ENCODE measurements around the gene SNTG2. TPM values are rescaled to one million over a fixed set of nuclear protein-coding genes. Genes with fewer than 3 reads are reported as not detected.

Gene SNTG2
- total RNA-seq, 2 experiments from 2014 or later = 2.9 to 3.5 TPM

- Mint-ChIP-seq H3K36me3 (peaks cover 2% of the 10 kb centered on the region), H3K4me3 (no peak overlapping the region), H3K27ac (no peak overlapping the region), H3K27me3 (no peaks in the 10 kb centered on the region), H3K4me1 (no peaks in the 10 kb centered on the region), H3K9me3 (peaks cover 2% of the 10 kb centered on the region)
- DNase-seq (no peak), ATAC-seq (ENCODE audit: low read depth) (no peak)
- POLR2A ChIA-PET = no interaction called here
Measured at GRCh38 chr2:1313240-1313924, 362.7 kb downstream of the SNTG2 start.

- DNase-seq = no peak
- H3K27me3 Mint-ChIP-seq = no peaks in the 10 kb centered on the region
- no peak overlapping the region for H3K27ac Mint-ChIP-seq
- H3K9me3 Mint-ChIP-seq = peaks cover 2% of the 10 kb centered on the region
- peaks cover 2% of the 10 kb centered on the region for H3K36me3 Mint-ChIP-seq
- no peak for ATAC-seq (ENCODE audit: low read depth)
- no peaks in the 10 kb centered on the region for H3K4me1 Mint-ChIP-seq
- POLR2A ChIA-PET = no interaction called here
- no peak overlapping the region for H3K4me3 Mint-ChIP-seq
Measured at GRCh38 chr2:1314254-1314653, 363.6 kb downstream of the SNTG2 start.

- H3K36me3 Mint-ChIP-seq = peaks cover 2% of the 10 kb centered on the region
- POLR2A ChIA-PET = no interaction called here
- DNase-seq = no peak
- no peak for ATAC-seq (ENCODE audit: low read depth)
- H3K27ac Mint-ChIP-seq = no peak overlapping the region
- no peaks in the 10 kb centered on the region for H3K4me1 Mint-ChIP-seq
- H3K4me3 Mint-ChIP-seq = no peak overlapping the region
- H3K9me3 Mint-ChIP-seq = peaks cover 2% of the 10 kb centered on the region
- H3K27me3 Mint-ChIP-seq = no peaks in the 10 kb centered on the region
Measured at GRCh38 chr2:1318366-1319009, 367.8 kb downstream of the SNTG2 start.

- H3K36me3 Mint-ChIP-seq = peaks cover 2% of the 10 kb centered on the region
- H3K9me3 Mint-ChIP-seq = peaks cover 2% of the 10 kb centered on the region
- no peaks in the 10 kb centered on the region for H3K4me1 Mint-ChIP-seq
- POLR2A ChIA-PET = no interaction called here
- DNase-seq = no peak
- no peak for ATAC-seq (ENCODE audit: low read depth)
- H3K27ac Mint-ChIP-seq = no peak overlapping the region
- no peak overlapping the region for H3K4me3 Mint-ChIP-seq
- H3K27me3 Mint-ChIP-seq = no peaks in the 10 kb centered on the region
Measured at GRCh38 chr2:1319393-1319792, 368.7 kb downstream of the SNTG2 start.

GRCh38 chr2:1321321-1321720, 370.7 kb downstream of the SNTG2 start:
- no peak overlapping the region for H3K4me3 Mint-ChIP-seq
- POLR2A ChIA-PET = no interaction called here
- ATAC-seq (ENCODE audit: low read depth) (no peak), DNase-seq (no peak)
- H3K27me3 Mint-ChIP-seq = no peaks in the 10 kb centered on the region
- H3K36me3 Mint-ChIP-seq = no peaks in the 10 kb centered on the region
- no peaks in the 10 kb centered on the region for H3K4me1 Mint-ChIP-seq
- H3K9me3 Mint-ChIP-seq = no peaks in the 10 kb centered on the region
- no peak overlapping the region for H3K27ac Mint-ChIP-seq

- Mint-ChIP-seq H3K36me3 (no peaks in the 10 kb centered on the region), H3K27me3 (no peaks in the 10 kb centered on the region), H3K9me3 (no peaks in the 10 kb centered on the region), H3K4me1 (no peaks in the 10 kb centered on the region), H3K4me3 (no peak overlapping the region), H3K27ac (no peak overlapping the region)
- DNase-seq (no peak), ATAC-seq (ENCODE audit: low read depth) (no peak)
- POLR2A ChIA-PET = no interaction called here
Measured at GRCh38 chr2:1324884-1325283, 374.2 kb downstream of the SNTG2 start.

- Mint-ChIP-seq H3K4me1 (no peaks in the 10 kb centered on the region), H3K9me3 (peaks cover 2% of the 10 kb centered on the region), H3K4me3 (no peak overlapping the region), H3K36me3 (peaks cover 4% of the 10 kb centered on the region), H3K27ac (no peak overlapping the region), H3K27me3 (no peaks in the 10 kb centered on the region)
- POLR2A ChIA-PET = no interaction called here
- no peak for ATAC-seq (ENCODE audit: low read depth)
- no peak for DNase-seq
Measured at GRCh38 chr2:1328684-1329083, 378.0 kb downstream of the SNTG2 start.

GRCh38 chr2:1339388-1340140, 388.9 kb downstream of the SNTG2 start:
- Mint-ChIP-seq H3K4me3 (no peak overlapping the region), H3K9me3 (no peaks in the 10 kb centered on the region), H3K27me3 (no peaks in the 10 kb centered on the region), H3K4me1 (no peaks in the 10 kb centered on the region), H3K36me3 (no peaks in the 10 kb centered on the region), H3K27ac (no peak overlapping the region)
- POLR2A ChIA-PET = no interaction called here
- no peak for DNase-seq
- ATAC-seq (ENCODE audit: low read depth) = no peak

- POLR2A ChIA-PET = no interaction called here
- H3K4me3 Mint-ChIP-seq = no peak overlapping the region
- H3K36me3 Mint-ChIP-seq = no peaks in the 10 kb centered on the region
- no peak overlapping the region for H3K27ac Mint-ChIP-seq
- ATAC-seq (ENCODE audit: low read depth) = no peak
- no peak for DNase-seq
- H3K27me3 Mint-ChIP-seq = no peaks in the 10 kb centered on the region
- no peaks in the 10 kb centered on the region for H3K9me3 Mint-ChIP-seq
- H3K4me1 Mint-ChIP-seq = no peaks in the 10 kb centered on the region
Measured at GRCh38 chr2:1340141-1340512, 389.5 kb downstream of the SNTG2 start.

GRCh38 chr2:1341404-1342120, 390.9 kb downstream of the SNTG2 start:
- Mint-ChIP-seq H3K27ac (no peak overlapping the region), H3K4me1 (no peaks in the 10 kb centered on the region), H3K9me3 (peaks cover 1% of the 10 kb centered on the region), H3K36me3 (no peaks in the 10 kb centered on the region), H3K4me3 (no peak overlapping the region), H3K27me3 (no peaks in the 10 kb centered on the region)
- POLR2A ChIA-PET = no interaction called here
- no peak for DNase-seq
- no peak for ATAC-seq (ENCODE audit: low read depth)

- peaks cover 3% of the 10 kb centered on the region for H3K36me3 Mint-ChIP-seq
- no peak overlapping the region for H3K4me3 Mint-ChIP-seq
- DNase-seq = no peak
- no peaks in the 10 kb centered on the region for H3K4me1 Mint-ChIP-seq
- POLR2A ChIA-PET = no interaction called here
- H3K9me3 Mint-ChIP-seq = peaks cover 11% of the 10 kb centered on the region
- ATAC-seq (ENCODE audit: low read depth) = no peak
- H3K27ac Mint-ChIP-seq = no peak overlapping the region
- H3K27me3 Mint-ChIP-seq = peaks cover 2% of the 10 kb centered on the region
Measured at GRCh38 chr2:1348789-1349188, 398.1 kb downstream of the SNTG2 start.

GRCh38 chr2:1350111-1350510, 399.5 kb downstream of the SNTG2 start:
- Mint-ChIP-seq H3K27me3 (peaks cover 2% of the 10 kb centered on the region), H3K27ac (no peak overlapping the region)

GRCh38 chr2:1353124-1353523, 402.5 kb downstream of the SNTG2 start:
- DNase-seq = no peak
- no peak for ATAC-seq (ENCODE audit: low read depth)
- Mint-ChIP-seq H3K27ac (no peak overlapping the region), H3K4me3 (no peak overlapping the region), H3K27me3 (peaks cover 2% of the 10 kb centered on the region), H3K9me3 (peaks cover 8% of the 10 kb centered on the region), H3K4me1 (no peaks in the 10 kb centered on the region), H3K36me3 (peaks cover 3% of the 10 kb centered on the region)
- POLR2A ChIA-PET = no interaction called here

More at GRCh38 chr2:1350111-1350510, 399.5 kb downstream of the SNTG2 start:
- ATAC-seq (ENCODE audit: low read depth) = no peak
- peaks cover 11% of the 10 kb centered on the region for H3K9me3 Mint-ChIP-seq
- no peaks in the 10 kb centered on the region for H3K4me1 Mint-ChIP-seq
- H3K4me3 Mint-ChIP-seq = no peak overlapping the region
- POLR2A ChIA-PET = no interaction called here
- H3K36me3 Mint-ChIP-seq = peaks cover 3% of the 10 kb centered on the region
- no peak for DNase-seq
